Measurements from ENCODE around the gene TMEM201.

TMEM201 gene

DNA sequence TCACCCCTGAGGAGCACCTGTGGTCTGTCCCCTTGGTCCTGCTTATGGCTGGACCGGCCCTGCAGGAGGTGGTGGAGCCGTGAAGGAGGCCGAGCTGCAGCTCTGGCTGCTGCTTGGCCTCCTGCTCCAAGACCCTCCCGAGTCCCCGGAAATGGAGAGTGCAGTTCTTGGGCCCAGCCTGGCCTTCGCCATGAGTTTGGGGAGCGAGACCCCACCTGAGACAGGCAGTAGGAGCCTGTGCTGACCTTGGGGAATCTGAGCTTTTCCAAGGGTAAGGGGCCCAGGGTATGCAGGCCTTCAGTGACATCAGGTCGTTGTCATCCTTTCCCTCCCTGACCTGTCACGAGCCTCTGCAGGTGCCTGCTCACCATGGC is 14.1 kb downstream of the TMEM201 start:
- H3K36me3 Mint-ChIP-seq = peaks cover 40% of the 10 kb centered on the region
- no peaks in the 10 kb centered on the region for H3K9me3 Mint-ChIP-seq
- H3K27ac Mint-ChIP-seq = no peak overlapping the region
- no peaks in the 10 kb centered on the region for H3K27me3 Mint-ChIP-seq
- H3K4me3 Mint-ChIP-seq = no peak overlapping the region
- no peaks in the 10 kb centered on the region for H3K4me1 Mint-ChIP-seq
- no peak for ATAC-seq

DNA sequence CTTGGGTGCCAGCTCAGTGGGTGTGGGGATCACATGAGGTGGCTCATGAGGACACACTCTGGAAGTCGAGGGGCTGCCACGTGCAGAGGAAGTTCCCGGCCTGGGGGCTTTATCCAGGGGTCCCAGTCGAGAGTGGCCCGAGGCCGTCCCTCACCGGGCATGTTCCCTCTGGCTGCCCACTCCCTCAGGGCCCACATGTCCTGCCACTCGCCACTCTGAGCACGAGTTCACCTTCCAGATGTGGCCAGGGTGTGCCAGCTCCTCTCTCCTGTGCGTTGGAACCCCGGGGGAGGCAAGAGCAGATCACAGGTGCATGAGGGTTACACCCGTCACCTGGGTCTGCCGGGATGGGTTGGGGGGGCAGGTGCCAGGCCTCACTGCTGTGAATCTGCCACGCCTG is 14.6 kb downstream of the TMEM201 start:
- no peaks in the 10 kb centered on the region for H3K27me3 Mint-ChIP-seq
- ATAC-seq = no peak

DNA sequence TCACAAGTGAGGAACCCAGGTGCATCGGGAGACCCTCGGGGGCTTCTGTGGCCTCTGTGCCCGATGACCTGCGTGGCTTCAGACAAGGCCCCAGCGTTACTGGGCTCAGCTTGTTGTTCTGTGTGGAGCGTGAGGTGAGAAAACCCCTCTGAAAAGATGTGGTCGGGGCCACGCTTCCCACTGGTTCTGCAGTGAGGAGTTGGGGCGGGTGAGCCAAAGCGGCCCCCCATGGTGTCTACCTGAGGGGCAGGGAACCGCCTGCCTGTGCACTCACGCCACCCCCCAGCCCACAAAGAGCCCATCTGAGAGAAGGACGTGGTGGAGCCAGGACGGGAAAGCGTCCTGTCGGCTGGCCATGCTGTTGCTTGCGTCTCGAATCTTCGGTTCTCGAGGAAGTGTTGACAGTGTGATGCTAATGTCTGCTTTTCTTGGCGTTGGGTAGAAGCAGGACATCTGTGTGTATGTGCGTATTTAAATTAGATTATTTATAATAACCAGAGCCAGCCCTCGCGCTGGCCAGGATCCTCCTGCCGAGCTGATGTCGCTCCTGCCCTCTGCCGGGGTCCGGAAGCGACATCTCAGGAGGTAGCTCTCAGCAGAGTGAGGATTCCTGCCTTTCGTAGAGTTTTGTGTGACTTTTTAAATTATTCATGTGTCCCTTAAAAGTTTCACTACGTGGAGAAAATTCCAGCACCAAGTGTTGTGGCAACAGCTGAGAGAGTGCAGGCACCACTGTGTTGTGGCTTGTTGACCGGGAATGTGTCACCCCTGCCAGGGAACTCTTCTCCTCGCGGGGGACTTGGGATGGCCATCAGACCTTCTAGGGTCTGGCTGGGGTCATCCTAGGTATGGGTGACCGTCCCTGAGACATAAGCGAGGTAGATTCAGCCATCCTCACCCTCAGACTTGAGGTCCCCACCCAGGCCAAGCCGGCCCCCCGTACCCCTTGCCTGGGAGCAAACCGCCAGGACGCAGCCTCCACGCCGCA is 15.3 kb downstream of the TMEM201 start:
- no peak for ATAC-seq
- H3K36me3 Mint-ChIP-seq = peaks cover 42% of the 10 kb centered on the region
- no peaks in the 10 kb centered on the region for H3K27me3 Mint-ChIP-seq
- H3K4me3 Mint-ChIP-seq = no peak overlapping the region
- no peaks in the 10 kb centered on the region for H3K9me3 Mint-ChIP-seq
- H3K4me1 Mint-ChIP-seq = no peaks in the 10 kb centered on the region
- H3K27ac Mint-ChIP-seq = no peak overlapping the region

More for the DNA sequence above, 14.6 kb downstream of the TMEM201 start:
- Mint-ChIP-seq H3K9me3 (no peaks in the 10 kb centered on the region), H3K4me1 (no peaks in the 10 kb centered on the region), H3K4me3 (no peak overlapping the region), H3K27ac (no peak overlapping the region), H3K36me3 (peaks cover 42% of the 10 kb centered on the region)

DNA sequence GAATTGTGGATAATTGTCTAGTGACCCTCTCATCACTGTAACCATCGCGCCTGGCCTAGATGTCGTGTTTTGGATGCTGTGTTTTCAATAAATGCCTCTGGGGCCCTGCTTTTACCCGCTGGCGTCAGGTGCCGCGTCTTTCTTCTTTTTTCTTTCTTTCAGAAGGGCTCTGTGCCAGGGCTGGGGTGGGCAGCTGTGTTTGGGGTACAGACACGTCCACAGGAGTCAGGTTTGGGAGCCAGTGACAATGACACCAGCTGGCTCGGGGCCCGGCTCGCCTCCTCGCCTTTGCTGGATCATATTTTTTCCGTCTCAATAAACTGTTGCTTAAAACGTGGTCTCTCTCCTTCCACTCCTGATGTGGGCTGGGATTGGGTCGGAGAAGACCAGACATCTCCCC is 16.1 kb downstream of the TMEM201 start:
- Mint-ChIP-seq H3K4me1 (no peaks in the 10 kb centered on the region), H3K4me3 (no peak overlapping the region), H3K9me3 (no peaks in the 10 kb centered on the region), H3K27ac (no peak overlapping the region), H3K36me3 (peaks cover 42% of the 10 kb centered on the region), H3K27me3 (no peaks in the 10 kb centered on the region)
- no peak for ATAC-seq

DNA sequence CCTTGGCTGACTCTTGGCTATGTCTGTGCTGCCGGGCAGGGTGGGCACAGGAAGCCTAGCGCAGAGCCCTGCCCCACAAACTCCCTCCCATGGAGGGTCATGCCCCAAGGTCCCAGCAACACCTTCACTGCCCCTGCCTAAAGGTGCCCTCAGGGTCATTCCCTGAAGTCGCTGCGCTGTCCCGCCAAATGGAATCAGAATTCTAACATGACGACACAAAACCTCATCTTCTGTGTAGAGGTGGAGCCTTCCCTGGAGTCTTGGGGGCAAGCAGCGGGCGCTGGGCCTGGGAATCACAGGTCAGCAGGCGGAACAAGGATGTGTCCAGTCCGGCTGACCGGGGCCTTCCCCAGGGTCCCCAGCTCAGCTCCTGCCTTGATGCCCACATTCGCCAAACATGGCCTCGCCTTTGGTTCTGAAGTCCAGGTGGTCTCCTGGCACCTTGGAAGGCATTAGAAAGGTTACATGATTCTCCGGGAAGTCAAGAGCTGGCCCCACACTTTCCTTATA is 17.3 kb downstream of the TMEM201 start:
- Mint-ChIP-seq H3K27ac (no peak overlapping the region), H3K27me3 (no peaks in the 10 kb centered on the region), H3K9me3 (no peaks in the 10 kb centered on the region), H3K36me3 (peaks cover 41% of the 10 kb centered on the region), H3K4me3 (no peak overlapping the region), H3K4me1 (no peaks in the 10 kb centered on the region)
- ATAC-seq = no peak

DNA sequence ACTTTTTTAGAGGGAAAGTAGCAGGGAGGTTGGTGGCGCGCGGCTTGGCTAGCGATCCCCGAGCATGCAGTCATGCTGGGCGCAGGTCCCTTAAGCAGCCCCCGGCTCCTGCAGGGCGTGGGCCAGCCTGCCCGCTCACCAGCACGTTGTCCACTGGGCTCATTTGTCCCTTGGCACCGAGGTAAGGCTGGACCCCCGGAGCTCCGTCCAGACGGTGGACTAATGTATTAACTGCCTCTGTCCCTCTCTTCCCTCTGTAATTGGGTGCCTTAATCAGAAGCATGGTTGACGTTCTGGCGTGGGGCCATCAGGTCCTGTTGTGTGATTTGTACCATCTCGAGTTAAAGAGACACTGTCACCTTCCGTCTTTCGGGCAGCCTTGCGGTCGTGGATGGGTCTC is 17.7 kb downstream of the TMEM201 start:
- Mint-ChIP-seq H3K9me3 (no peaks in the 10 kb centered on the region), H3K27ac (no peak overlapping the region), H3K36me3 (peaks cover 42% of the 10 kb centered on the region), H3K4me3 (no peak overlapping the region), H3K4me1 (no peaks in the 10 kb centered on the region), H3K27me3 (no peaks in the 10 kb centered on the region)
- no peak for ATAC-seq

DNA sequence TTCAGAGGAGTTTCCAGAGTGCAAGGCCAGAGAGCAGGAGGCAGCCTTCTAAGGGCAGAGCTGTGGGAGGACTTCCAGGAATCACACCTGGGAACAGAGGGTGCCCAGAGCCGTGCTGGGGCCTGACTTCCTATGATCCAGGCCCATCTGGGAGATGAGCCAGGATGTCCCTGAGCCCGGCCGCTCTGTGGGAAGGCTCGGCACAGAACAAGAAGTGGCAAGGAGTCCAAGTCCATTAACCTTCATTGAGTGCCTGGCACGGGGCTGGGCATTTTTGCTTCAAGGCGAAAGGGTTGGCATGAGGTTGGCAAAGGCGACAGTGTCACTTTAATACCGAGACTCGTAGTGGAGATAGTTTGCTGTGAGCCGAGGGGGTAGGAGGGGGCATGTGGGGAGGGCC is 18.2 kb downstream of the TMEM201 start:
- Mint-ChIP-seq H3K36me3 (peaks cover 44% of the 10 kb centered on the region), H3K9me3 (no peaks in the 10 kb centered on the region), H3K27me3 (no peaks in the 10 kb centered on the region), H3K4me1 (no peaks in the 10 kb centered on the region), H3K27ac (no peak overlapping the region), H3K4me3 (no peak overlapping the region)
- ATAC-seq = no peak

DNA sequence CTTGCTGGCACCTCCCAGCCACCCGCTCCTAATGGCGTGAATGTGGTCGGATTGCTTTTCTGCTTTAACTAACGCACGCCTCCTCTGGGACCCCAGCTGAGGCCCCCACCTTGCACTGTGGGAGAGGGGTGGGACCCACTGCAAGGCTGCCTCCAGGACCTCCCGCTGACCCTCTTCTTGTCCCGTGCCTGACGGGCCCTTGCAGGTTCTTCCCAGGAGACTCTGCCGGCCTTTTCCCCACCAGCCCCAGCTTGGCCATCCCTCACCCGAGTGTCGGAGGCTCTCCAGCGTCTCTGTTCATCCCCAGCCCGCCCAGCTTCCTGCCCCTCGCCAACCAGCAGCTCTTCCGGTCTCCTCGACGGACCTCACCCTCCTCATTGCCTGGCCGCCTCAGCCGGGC is 18.6 kb downstream of the TMEM201 start:
- Mint-ChIP-seq H3K27ac (no peak overlapping the region), H3K27me3 (no peaks in the 10 kb centered on the region), H3K9me3 (no peaks in the 10 kb centered on the region), H3K4me3 (no peak overlapping the region), H3K36me3 (peaks cover 44% of the 10 kb centered on the region), H3K4me1 (no peaks in the 10 kb centered on the region)
- no peak for ATAC-seq

DNA sequence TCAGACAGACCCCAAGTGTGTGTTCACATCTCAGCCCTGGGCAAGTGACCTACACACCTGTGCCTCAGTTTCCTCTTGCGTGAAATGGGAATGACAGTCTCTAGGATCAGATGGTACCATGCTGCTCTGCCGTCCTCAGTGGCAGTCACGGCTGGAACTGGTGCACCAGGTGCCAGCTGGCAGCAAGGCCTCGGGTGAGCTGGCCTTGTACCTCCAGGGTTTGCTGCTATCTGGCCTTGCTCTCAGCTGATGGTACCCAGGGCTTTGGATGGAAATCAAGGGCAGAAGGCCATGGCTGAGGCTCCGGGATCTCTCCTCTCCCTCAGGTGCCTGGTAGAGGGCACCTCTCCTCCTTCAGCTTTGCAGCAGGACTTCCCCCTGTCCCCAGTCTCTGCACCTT is 21.3 kb downstream of the TMEM201 start:
- ATAC-seq = no peak
- no peaks in the 10 kb centered on the region for H3K9me3 Mint-ChIP-seq
- H3K27me3 Mint-ChIP-seq = no peaks in the 10 kb centered on the region
- H3K4me1 Mint-ChIP-seq = no peaks in the 10 kb centered on the region
- no peak overlapping the region for H3K27ac Mint-ChIP-seq
- H3K4me3 Mint-ChIP-seq = no peak overlapping the region
- H3K36me3 Mint-ChIP-seq = peaks cover 42% of the 10 kb centered on the region

DNA sequence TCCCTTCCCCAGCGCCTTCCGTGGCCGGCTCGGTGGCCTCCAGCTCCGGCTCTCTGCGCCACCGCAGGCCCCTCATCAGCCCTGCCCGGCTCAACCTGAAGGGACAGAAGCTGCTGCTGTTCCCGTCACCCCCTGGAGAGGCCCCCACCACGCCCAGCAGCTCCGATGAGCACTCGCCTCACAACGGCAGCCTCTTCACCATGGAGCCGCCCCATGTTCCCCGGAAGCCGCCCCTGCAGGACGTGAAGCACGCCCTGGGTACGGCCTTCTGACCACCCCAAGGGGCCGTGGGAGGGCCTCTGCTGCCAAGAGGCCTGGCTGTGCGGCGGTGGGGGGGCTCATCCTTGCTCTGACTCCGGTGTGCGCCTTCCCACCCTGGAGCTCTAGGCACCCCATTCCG is 21.8 kb downstream of the TMEM201 start:
- ATAC-seq = no peak
- Mint-ChIP-seq H3K4me3 (no peak overlapping the region), H3K27ac (no peak overlapping the region), H3K9me3 (no peaks in the 10 kb centered on the region), H3K27me3 (no peaks in the 10 kb centered on the region), H3K4me1 (no peaks in the 10 kb centered on the region), H3K36me3 (peaks cover 37% of the 10 kb centered on the region)

DNA sequence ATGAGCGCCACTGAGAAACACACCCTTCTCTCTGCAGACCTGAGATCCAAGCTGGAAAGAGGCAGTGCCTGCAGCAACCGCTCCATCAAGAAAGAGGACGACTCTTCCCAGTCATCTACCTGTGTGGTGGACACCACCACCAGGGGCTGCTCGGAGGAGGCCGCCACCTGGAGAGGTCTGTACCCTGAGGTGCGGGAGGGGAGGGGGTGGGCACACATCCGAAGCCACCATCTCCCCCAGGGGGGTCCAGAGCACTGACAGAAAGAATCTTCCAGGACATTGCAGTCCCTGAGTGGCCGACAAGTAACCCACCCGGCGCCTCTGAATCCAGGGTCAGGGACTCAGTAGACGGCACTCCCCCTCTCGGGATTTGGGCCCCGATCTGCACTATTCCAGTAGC is 23.0 kb downstream of the TMEM201 start:
- Mint-ChIP-seq H3K27me3 (no peaks in the 10 kb centered on the region), H3K9me3 (no peaks in the 10 kb centered on the region), H3K27ac (no peak overlapping the region), H3K4me1 (no peaks in the 10 kb centered on the region), H3K36me3 (peaks cover 37% of the 10 kb centered on the region), H3K4me3 (no peak overlapping the region)
- no peak for ATAC-seq

DNA sequence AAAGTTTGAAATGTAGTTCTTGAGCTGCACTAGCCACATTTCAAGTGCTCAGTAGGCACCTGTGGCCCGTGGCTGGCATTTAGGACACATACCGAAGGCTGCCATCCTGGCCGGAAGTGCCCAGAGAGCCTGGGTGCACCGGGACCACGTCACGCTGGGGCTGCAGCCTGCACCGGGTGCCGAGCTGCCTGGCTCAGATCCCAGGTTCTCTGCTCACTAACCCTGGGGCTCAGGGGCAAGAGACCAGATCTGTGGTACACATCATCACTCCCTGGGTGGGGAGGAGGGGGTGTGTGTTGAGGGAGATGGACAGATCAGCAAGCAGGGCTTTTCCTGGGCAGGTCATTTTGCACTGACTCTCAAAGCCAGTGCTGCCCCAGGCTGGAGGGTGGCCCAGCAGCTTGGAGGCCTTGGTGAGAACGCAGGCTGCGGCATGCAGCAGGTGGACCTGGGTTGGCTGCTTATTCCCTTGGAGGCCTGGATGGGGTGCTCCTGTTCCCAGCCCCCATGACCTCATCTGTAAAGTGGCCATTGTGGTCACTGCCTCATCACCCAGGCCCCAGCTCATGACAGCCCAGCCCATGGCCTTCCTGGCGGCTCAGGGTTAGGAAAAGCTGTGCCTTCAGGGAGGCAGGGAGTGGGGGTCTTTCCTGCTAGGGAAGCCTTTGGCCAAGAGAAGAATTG is 23.6 kb downstream of the TMEM201 start:
- H3K9me3 Mint-ChIP-seq = no peaks in the 10 kb centered on the region
- ATAC-seq = no peak
- no peaks in the 10 kb centered on the region for H3K4me1 Mint-ChIP-seq
- peaks cover 36% of the 10 kb centered on the region for H3K36me3 Mint-ChIP-seq
- H3K27ac Mint-ChIP-seq = no peak overlapping the region
- H3K4me3 Mint-ChIP-seq = no peak overlapping the region
- H3K27me3 Mint-ChIP-seq = no peaks in the 10 kb centered on the region

DNA sequence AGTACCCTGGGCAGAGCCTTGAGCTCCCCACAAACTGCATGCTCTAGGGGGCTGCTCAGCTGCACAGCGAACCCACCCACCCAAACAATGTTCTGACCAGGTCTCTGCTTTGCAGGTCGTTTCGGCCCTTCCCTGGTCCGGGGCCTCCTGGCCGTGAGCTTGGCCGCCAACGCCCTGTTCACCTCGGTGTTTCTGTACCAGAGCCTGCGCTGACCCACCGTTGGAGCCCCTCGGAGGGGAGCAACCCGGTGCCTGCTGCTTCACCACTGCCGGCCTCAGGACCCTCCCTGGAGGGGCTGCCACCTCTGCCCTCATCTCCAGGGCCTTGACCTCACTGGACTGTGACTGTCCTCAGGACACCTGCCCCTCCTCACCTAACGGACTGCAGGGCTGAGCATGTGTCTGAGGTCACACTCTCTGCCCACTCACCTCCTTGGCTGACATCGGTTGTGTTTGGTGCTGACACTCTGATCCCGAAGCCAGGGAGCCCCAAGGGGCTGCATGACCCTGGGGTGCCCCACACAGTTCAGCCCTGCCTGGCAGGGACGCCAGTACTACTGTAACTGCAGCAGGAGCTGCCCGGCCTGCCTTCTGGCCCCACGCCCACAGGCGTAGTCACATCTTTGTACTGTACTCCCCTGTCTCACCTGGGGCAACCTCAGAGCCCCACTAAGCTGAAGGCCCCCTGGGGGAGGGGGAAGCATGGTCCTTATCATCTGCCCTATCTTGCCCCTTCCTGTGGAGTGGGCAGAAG is 24.3 kb downstream of the TMEM201 start:
- no peak overlapping the region for H3K4me3 Mint-ChIP-seq
- peaks cover 30% of the 10 kb centered on the region for H3K36me3 Mint-ChIP-seq
- no peaks in the 10 kb centered on the region for H3K27me3 Mint-ChIP-seq
- H3K27ac Mint-ChIP-seq = no peak overlapping the region
- no peak for ATAC-seq
- H3K9me3 Mint-ChIP-seq = no peaks in the 10 kb centered on the region
- no peaks in the 10 kb centered on the region for H3K4me1 Mint-ChIP-seq

DNA sequence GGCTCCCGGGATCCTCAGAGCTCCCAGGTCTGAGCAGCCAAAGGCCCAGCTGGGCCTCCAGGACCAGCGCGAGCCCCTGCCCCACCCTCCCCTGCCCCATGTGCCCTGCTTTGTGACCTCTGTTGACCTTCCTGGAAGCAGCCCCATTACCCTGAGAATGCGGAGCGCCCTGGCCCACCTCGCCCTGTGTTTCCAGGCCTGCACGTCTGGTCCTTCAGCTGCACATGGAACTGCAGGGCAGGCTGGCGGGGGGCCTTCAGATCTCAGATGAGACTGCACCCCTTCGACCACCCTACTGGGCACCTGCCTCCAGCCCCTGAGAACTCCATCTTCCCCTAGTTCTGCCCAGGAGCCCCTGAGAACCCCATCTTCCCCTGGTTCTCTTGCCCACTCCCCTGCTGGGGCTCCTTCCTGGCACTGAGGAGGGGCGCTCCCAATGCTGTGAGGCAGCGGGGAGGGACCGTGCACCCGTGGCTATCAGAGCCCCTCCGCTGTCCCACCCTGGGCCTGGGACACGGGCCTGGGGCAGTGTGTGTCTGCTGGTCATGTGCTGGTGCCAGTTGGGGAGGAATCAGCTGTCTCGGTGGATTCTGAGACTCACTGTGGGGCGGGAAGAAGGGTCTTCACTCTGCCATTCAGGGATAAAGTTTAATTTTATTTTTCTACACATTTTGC is 25.1 kb downstream of the TMEM201 start:
- Mint-ChIP-seq H3K27me3 (no peaks in the 10 kb centered on the region), H3K27ac (no peak overlapping the region), H3K36me3 (peaks cover 30% of the 10 kb centered on the region), H3K4me3 (no peak overlapping the region), H3K4me1 (no peaks in the 10 kb centered on the region), H3K9me3 (no peaks in the 10 kb centered on the region)
- no peak for ATAC-seq
